HG02571 (cell line): ENCODE data around the gene DUSP10.
A peak's percentile ranks its signal among the peaks of the same experiment; 100 is the strongest.

Experiments used
- ATAC-seq: cut with Tn5 transposase; IDR thresholded peaks from one replicate; pipeline ENCODE4 v1.9.1; 2021; ENCODE audit warnings: mild to moderate bottlenecking, moderate library complexity; ENCODE audit not compliant: unreplicated experiment

The DUSP10 gene

DNA sequence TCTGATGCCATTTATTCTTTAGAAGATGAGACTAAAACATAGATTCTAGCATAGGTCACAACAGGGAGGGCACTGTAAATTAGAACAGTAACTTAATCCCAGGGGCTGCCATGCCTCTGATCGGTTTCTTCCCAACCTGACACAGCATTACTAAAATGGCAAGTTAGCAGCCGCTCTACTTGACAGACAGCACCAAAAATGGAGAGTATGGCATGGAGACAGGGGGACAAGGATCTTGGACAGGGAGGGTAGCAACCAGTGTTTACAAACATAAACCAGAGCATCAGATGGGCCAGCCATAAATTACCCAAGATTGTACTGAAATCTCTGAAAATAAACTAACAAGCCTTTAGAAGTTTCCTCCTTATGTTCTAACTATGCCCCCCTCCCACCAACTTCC, 5.9 kb downstream of the DUSP10 start:
- no peak for ATAC-seq

DNA sequence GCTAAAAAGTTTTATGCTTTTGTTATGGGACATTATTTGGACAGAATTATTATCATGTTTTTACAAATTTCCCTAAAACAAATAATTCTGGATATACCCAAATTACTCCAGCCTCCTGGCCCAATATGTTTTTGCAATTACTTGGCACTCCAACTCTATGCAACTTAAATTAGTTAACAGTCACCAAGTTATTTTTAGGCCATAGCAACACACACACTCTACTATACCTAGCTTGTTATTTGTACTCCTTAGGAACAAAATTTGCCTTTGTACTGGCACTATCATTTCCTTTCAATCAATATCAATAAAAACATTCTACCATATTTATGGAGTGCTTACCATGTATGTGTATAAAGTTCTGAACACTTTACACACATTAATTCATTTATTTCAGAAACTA, 7.7 kb downstream of the DUSP10 start:
- no peak for ATAC-seq

DNA sequence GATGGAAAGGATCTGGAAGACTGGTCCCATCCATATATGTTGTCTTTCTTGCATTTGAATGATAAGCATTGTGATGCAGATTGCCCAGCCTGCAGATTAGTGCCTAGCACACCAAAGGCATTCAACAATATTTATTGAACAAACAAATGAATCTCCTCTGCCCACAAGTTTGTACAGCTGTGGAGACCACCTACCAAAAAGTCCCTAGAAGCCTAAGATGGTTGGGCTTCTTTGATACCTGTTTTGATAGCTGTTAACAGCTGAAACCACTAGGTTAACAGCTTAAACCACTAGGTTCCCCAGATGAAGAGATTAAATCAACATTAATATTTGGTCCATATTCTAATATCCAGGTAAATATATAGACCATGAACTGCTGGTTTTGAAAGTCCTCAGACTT, 9.8 kb downstream of the DUSP10 start:
- ATAC-seq, result no peak

DNA sequence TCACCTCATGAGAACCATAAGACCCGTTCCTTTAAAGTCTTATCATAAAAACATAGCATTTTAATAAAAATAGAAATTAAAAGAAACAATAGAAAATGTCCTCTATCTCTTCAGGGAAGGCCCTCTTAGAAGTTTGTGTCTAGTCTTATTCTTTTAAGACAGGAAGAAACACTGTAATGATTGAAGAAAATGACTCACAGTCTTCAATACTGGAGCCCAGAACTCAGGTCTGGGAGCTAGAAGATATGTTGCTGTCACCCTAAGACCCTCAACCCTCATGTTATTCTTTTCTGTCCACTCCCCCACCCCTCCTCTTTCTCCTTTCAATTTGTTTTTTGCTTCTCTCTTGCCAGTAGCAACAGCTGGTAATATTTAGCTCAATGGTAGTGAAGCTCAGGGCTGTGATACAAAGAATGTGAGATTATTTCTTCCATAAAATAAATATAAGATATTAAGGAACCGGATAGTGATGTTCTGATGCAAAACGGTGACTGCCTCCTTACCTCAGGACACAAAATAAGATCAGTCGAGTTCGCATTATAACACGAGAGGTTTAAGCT, 12.0 kb downstream of the DUSP10 start:
- ATAC-seq, result no peak

DNA sequence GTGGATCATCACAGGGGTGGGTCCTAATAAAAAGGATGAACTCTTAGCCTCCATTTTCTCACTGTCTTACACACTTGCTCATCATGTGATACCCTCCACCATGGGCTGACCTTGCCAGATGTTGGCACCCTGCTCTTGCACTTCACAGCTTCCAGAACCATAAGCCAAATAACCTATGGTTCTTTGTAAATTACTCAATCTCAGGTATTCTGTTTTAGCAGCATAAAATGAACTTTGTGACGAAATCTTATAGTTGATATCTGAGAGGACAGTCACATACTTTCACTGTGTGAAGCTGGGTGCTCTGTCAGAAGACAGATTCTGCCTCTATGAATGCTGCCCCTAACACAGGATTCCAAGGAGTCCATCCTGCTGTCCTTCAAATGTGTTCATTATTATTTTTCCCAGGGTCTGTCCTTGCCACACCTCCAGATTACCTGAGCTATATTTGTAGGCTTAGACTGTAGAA, 13.8 kb downstream of the DUSP10 start:
- no peak for ATAC-seq

DNA sequence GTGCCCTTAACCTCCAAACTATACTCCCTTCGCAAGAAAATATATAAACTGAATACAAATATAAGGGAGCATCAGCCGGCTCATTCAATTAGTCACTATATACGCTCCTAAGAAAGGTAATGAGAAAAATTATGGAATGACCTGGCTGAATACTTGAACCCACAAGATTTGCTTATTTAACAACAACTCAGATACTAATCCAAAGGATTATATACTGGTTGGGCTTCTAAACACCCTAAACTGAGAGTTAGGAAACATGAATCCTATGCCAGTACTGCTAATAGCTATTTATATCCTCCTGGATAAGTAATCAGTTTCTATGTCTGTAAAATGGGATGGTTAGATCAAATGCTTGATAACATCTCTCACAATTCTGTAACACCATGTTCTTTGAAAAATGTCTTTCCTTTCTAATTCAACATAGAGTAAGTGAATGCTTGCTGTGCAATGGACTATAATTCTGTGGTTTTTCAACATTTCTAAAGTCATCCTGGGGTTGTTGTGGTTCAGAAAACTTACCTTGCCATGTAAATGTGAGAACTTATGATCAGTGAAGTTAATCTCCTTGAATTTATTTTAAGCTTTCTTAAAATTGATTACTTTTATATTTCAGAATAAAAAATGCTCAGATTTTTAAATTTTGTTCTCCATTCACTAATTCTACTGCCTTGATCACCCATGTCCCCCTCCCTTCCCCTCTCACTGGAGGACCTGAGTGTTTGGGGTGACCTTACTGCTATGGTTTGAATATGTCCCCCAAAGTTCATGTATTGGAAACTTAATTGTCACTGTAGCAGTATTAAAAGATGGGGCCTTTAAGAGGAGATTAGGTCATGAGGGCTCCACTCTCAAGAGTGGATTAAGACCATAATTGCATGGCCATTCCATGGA, 14.5 kb downstream of the DUSP10 start:
- ATAC-seq, result no peak

DNA sequence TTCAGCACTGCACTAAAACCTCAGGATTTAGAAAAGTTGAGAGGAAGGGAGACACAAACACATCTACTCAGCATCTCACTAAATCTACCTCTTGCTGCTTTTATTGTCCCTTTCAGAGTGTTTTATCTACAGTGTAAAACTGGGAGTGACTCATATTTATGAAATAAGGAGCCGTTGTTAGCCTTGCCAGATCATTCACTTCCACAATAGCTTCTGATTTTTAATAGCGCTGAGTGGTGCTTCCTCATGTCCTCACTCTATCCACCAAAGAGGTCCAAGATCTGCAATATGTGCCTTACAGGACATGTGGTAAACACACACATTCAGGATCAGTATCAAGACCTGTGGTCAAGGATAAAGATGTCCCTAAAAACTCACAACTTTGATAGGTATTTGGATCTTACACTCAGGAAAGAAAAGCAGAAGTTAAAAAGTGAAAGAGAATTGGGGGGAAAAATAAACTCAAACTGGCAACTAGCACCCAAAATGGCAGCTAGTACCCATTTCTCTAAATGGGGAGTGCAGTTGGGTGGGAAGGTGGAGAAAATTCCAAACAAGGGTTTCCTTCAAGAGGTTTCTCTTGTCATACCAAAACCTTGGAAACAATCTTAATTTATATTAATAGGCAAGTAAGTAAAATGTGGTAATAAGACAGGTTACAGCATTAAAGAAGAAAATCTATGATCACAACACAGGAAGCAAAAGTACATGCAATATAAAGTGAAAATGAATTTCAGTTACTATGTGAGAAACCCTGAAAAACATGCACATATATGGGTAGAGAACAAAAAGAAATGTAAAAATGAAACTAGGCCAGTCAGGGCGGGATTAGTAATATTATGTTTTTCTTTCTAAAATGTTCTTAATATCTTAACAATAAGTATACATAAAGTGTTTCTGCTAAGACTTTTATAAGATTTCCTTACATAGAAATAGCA, 15.9 kb downstream of the DUSP10 start:
- ATAC-seq, result peak; percentile 50

DNA sequence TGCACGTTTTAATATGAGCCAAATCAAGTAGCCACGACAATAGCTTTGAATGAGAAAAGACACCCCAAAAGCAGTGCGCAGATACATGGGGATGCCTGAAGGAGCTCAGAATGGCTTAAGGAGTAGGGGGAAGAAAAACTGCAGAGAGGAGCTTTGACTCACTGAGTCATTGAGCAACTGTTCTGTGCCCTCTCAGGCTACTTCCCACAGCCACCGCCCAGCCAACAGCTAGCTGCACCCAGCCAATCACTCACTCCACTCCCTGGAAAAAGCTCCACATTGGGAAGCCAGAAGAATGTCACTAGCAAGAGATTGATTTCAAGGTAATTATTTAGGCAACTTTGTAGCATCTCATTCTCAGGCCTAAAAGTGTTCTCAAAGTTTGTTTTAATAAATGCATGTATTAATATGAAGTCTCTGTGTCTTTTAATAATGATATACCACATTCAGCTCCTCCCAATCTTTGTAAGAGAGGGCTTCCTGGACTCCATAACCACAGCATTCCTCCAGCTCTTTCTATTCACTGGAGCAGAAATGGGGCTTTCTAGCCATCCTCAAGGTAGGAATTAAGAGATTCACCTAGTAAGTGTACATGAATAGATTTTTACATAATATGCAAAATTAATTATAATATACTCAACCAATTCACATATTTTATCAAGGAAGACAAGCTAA, 16.8 kb downstream of the DUSP10 start:
- no peak for ATAC-seq

DNA sequence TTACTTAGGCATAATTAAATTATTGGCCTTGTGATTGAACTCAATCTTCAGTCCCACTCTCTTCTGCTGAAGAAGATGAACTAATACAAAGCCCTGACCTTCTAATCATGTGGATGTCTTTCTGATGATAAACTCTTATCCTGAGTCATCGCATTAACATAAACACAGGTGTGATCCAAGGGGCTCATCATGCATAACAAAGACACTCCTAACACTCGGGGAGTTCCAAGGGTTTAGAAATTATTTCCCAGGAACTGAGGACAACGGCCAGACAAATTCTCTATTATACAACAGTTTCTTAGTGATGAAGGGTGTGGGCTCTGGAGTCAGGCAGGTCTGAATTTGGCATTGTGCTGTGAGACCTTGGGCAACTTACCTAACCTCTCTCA, 18.0 kb downstream of the DUSP10 start:
- ATAC-seq, result no peak

DNA sequence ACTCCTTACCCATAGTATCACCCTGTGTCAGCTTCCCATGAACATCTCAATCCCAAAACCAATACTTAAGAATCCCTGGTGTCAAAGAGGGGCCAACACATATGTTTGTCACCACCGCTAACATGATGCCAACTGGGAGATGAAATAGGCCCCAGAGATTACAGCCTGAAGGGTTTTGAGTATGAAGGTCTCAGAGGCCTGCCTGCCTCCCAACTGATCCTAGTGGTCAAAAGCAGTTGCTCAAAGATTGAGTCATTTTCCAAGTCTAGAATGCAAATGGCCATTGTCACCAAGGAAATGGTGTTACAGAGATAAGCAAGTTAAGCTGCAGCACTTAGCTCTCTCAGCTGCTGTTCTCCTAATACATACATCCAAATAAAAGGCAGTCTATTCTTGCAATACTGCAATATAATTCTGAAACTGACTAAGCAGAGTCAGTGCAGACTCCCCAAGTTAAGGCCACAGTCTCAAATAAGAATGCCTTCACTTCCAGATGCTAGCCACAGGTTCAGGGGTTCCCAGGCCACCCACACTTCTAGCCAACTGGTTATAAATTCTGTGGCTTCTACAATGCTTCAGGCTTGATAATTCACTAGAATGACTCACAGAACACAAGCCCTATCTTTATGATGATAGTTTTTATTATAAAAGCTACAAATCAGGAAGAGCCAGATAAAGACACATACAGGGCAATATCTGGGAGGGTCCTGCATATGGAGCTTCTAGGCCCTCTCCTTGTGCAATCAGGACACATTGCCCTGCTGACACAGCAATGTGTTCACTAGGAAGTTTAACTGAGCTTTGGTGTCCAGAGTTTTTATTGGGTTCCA, 18.7 kb downstream of the DUSP10 start:
- no peak for ATAC-seq

DNA sequence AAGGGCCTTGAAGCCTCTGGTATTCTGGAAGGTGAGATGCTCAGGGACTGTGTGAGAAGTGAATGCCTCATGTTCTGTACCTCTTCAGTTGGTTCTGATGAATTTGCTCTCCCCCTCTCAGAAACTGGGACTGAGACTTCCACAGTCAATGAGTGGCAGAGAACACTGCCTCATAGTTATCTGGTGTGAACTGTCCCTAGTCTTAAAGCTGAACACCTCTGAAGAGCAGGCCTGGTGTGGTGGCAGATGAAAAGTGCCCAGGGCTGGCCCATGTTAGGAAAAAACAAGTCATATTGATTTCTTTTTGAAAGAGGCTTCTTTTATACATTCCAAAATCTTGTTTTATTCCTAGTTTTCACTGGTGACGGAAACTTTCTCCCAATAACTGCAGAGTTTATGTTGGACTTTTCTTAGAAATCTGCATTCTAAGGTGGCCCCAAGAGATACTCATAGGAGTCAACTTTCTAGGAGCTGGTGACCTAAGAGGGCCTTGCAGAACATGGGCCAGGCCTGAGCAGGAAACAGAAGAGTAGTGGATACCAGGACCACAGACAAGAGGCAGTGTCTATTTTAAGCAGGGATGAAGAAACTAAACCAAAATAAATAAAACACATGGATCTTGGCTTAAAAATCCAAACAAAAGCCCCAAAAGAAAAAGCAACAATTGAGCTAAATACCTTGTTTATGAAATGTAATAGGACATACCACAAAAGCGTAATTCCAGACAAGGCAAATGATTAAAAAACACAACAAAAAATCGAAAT, 19.5 kb downstream of the DUSP10 start:
- ATAC-seq, result no peak

DNA sequence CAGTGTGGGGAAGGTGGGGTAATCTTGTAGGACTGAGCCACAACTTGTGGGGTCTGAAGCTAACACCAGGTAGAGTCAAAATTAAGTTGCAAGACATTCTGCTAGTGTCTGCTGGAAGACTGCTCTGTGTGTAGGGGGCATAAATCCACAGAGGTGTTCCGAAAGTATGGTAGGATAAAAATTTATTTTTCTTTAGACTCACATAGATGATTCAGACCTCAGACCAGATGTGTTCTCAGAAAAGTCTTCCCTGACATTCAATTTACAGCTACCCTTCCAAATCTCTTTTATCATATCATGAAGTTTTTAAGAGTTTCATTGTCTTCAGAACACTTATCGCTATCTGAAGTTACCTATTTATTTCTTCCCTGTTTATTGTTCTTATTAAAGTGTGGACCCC, 21.3 kb downstream of the DUSP10 start:
- no peak for ATAC-seq

DNA sequence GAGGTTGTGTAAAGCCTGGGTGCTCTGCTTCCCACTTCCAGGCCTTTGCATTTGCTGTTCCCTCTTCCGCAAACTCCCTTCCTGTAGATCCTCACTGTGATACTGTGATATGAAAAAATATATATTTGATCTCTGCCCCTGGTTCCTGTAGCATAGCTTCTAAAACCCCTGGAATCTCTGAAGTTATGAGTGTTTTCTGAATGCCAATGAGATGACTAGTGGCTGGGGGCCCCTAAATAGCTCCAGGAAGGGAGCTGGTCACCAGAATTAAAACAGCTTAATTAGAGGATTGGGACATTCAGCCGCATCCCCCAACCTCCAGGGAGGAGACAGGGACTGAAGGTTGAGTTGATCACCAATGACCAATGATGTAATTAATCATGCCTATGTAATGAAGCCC, 21.9 kb downstream of the DUSP10 start:
- no peak for ATAC-seq

DNA sequence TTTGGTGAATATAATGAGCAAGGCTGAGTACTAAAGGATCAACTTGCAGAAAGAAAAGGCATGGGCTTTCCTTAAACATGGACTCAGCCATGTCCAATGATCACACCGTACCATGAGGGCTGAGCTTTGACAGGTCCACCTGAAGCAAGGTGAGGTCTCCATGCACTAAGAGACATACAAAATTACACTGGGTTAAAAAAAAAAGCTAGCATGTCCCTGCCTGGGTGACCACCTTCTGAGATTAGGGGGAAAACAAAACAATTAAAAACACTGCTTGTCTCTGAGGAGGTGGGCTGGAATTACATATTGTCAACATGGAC, 22.7 kb downstream of the DUSP10 start:
- no peak for ATAC-seq

DNA sequence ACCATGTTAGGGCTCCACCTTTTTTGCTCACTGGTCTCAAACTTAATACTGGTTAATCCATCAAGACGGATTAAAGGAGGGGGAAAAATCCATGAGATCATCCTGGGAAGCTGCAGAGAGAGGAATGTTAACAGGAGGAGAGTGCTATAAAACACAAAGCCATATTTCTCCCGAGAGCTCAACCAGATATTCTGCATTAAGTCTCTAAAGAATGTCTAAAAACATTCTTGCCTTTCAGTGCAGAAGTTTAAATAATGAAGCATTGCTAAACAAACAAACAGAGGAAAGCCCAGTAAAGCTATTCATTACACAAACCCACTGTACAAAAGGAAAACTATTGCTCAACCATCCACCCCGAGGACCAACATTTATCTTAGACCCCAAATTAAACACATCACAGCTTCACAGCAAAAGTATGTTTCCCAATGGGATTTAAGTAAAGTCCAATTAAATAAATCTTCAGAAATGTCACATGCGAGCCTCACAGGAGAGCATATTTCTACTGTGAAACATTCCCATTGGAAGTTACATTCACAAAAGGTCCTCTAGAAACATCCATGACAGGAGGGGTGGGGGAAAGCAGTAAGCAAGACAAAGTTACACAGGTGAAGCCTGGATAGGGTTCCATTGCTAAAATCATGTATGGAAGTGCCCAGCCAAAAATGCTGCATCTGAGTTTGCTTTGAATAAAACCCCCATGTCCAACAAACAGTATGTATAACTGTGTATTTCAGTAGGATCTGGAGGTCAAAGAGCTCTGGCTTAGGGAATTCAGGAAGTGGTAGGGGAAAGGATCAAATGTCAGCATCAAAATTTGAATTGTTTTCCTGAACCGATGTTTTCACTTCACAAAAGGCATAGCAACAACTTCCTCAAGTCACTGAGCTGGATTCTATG, 23.3 kb downstream of the DUSP10 start:
- ATAC-seq, result no peak

DNA sequence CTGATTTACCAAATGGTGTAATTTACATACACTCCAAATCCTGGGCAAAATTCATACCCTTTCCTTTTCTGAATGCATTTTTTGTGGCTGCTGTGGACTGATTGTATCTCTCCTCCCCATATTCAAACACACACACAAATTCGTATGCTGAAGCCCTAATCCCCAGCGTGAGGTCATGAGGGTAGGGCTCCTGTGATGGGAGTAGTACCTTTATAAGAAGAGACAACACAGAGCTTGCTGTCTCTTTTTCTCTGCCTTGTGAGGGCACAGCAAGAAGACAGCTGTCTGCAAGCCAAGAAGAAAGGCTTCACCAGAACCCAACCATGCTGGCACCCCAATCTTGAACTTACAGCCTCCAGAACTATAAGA, 24.4 kb downstream of the DUSP10 start:
- ATAC-seq, result no peak

DNA sequence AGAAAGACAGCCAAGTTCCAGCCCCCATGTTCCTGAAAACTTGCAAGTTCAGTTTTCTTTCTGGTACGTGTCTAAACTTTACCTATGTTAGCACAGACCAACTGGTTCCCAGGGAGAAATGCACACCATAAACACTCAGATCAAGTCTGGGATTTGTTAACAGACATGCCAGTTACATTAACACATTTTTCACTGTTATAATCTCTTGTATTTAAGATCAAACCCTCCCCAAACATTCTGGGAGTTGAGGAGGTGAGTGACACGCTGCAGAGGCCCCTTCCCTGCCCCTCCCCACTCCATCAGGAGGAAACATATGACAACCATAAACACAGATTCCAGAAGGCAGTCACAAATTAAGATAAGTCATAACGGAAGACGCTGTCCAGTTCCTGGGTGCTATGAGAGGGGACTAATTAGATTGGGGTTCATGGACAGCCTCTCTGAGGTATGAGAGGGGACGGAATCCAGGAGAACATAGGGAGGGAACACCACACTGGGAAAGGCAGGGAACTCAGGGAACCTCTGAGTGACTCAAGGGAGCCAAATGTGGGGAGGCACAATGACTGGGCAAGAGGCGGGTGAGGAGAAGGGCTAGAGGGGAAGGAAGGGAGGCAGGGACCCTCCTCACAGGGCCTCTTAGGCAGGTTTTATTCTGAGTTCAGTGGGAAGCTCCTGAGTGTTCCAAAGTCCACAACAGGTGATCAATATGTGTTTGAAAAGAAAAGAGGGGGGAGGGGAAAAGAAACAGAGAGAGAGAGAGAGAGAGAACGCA, 25.0 kb downstream of the DUSP10 start:
- no peak for ATAC-seq
